T-helper 2 cell (primary cell): ENCODE results near the gene ZBED1.
"Not testable (repeated sequence)": the region's sequence is repeated elsewhere in the genome, so short reads cannot be mapped to it uniquely, and the experiment has no call there.

Source experiments
- DNase-seq, 5 experiments: peaks; one replicate each; pipeline versions ENCODE4 v3.0.0 to v3.0.0-alpha.2; 2012 to 2022
- total RNA-seq, 2 donors: gene quantifications; one replicate each; lab custom pipeline; 2026; lab: John Stamatoyannopoulos, UW

Gene ZBED1
- total RNA-seq: 26.5 to 40.5 reads per million in 2 donors

DNA sequence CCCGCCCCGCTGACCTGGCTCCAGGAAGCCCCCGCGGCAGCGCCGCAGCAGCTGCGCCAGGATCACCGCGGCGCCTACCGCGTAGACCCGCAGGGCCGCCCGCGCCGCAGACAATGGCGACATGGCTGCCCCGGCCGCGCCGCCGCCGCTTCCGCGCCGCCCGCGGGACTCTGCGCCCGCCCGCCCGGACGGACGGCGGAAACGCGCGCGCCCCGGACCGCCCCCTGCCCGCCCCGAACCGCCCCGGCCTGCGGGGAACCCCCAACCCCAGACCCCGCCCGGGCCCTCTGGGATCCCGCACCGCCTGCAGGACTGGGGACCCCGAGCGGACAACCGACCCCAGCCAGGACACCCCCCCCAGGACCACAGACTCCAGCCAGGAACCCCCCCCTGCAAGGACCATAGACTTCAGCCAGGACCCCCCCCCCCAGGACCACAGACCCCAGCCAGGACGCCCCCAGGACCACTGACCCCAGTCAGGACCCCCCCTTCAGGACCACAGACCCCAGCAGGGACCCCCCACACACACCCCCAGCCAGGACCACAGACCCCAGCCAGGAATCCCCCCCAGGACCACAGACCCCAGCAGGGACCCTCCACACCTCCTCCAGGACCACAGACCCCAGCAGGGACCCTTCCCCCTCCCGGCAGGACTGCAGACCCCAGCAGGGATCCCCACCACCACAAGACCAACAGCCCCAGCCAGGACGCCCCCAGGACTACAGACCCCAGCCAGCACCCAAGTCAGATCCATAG lies at the start of gene ZBED1, which contains the start of gene DHRSX:
Gene ZBED1, minus strand, starts transcription at position 174 of the 756 bp plus-strand sequence. CDS start 10,257 bp downstream, outside the sequence.
Gene DHRSX, minus strand, starts transcription at position 174 of the 756 bp plus-strand sequence. Its CDS starts 51 bp downstream, at position 123.
- DNase-seq: peak in 3 of 5 experiments; percentile 19 to 75 (median 33)

DNA sequence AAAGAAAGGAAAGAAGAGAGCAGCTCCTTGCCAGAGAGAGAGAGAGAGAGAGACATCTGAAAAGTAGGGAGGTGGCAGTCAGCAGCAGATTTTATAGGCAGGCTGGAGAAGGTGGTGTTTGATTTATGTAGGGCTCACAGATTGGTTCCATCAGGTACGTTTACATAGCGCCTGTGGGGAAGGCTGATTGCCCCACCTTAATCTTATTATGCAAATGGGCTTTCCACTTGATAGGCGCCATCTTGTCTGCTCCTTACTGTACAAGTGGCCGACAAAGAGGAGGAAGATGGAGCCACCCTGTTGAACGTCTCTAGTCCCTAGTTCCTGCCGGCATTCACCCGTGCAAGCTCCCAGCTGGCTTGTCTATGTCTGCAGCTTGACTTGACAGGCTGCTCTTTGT lies 49.1 kb upstream of the ZBED1 start:
- DNase-seq: no peak

GRCh38 chrX:2548711-2549423 lies 48.1 kb upstream of the ZBED1 start:
- DNase-seq: no peak

DNA sequence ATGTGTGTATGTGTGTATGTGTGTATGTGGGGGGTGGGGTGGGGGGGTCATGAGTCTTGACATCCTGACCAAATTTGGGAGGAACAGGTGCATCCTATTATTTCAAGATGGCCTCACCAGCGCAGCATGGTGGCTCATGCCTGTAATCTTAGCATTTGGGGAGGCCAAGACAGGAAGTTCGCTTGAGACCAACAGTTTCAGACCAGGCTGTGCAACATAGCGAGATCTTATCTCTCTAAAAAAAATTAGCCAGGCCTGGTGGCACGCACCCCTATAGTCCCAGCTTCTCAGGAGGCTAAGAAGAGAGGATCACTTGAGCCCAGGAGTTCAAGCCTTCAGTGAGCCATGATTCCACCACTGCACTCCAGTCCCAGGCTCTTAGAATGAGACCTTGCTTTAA lies 47.0 kb upstream of the ZBED1 start:
- DNase-seq: peak in 1 of 5 experiments; percentile 15

- DNase-seq: no peak
Observed at GRCh38 chrX:2546496-2546895, 45.7 kb upstream of the ZBED1 start.

- no peak for DNase-seq
Observed at GRCh38 chrX:2545144-2545543, 44.4 kb upstream of the ZBED1 start.

DNA sequence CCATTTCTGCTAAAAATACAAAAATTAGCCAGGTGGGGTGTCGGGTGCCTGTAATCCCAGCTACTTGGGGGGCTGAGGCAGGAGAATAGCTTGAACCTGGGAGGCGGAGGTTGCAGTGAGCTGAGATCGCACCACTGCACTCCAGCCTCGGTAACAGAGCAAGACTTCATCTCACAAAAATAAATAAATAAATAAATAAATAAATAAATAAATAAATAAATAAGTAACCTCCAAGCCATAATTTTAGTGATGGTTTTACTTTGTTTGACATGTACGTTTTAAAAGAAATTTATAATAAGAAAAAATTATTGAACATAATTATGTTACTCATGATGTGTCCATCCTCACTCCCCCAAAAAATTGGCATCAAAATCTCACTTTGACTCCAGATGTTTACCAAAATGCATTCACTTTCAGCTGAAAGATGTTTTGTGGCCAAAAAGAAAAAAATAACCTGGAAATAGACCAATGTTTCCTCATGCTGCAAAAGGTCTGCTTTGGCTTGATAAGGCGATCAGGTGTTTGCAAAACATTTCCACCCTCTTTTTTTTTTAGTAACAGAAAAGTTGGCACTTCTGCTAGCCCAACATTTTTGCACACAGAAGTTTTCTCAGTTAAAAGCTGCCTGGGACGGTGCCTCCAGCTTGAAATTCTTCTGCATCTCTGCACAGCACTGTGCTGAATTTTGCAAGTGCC lies 42.2 kb upstream of the ZBED1 start:
- DNase-seq: no peak

DNA sequence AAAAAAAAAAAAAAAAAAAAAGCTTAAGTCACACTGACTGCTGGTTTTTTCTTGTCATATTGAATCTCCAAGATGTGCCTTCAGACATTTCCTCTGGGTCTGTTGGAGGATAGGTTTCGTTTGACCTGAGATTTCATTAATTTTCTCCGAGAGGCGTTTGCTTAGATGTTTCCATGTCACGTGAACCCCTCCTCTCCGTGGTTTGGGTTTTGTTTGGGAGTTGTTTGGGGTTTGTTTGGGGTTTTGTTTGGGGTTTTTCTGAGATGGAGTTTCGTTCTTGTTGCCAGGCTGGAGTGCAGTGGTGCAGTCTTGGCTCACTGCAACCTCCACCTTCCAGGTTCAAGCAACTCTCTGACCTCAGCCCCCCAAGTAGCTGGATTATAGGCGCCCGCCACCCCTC lies 40.8 kb upstream of the ZBED1 start:
- no peak for DNase-seq

DNA sequence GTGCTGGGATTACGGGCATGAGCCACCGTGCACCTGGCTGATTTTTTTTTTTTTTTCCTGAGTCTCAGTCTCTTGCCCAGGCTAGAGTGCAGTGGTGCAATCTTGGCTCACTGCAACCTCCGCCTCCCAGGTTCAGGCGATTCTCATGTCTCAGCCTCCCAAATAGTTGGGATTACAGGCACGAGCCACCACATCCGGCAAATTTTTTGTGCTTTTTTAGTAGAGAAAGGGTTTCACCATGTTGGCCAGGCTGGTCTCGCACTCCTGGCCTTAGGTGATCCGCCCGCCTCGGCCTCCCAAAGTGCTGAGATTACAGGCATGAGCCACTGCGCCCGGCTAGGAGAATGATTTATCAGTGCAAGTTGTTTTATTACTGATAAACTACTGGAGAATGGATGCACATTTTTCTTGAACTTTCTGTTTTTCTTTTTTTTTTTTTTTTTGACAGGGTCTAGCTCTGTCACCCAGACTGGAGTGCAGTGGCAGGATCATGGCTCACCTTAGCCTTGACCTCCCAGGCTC lies 39.7 kb upstream of the ZBED1 start:
- no peak for DNase-seq

DNA sequence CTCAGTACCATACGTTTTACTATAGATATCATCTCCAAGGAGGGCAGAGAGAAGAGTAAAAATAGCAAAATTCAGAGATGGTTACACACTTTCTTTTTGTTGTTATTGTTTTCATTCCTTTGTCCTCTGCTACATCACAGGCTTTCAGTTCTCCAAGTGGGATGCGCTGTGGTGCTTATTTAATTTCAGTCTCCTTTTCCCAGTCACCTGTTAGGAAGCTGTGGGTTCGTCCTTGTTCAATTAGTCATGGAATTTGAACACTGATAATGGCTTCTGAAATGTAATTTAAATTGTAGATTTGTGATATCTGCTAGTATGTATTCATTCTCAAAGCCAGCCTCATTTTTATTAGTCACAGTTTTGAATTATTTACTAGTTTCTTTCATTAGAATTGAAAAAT lies 38.8 kb upstream of the ZBED1 start:
- DNase-seq: no peak

- DNase-seq: no peak
Observed at GRCh38 chrX:2538031-2538757, 37.4 kb upstream of the ZBED1 start.

- no peak for DNase-seq
Observed at GRCh38 chrX:2536974-2537373, 36.2 kb upstream of the ZBED1 start.

- no peak for DNase-seq
Observed at GRCh38 chrX:2536141-2536540, 35.4 kb upstream of the ZBED1 start.

DNA sequence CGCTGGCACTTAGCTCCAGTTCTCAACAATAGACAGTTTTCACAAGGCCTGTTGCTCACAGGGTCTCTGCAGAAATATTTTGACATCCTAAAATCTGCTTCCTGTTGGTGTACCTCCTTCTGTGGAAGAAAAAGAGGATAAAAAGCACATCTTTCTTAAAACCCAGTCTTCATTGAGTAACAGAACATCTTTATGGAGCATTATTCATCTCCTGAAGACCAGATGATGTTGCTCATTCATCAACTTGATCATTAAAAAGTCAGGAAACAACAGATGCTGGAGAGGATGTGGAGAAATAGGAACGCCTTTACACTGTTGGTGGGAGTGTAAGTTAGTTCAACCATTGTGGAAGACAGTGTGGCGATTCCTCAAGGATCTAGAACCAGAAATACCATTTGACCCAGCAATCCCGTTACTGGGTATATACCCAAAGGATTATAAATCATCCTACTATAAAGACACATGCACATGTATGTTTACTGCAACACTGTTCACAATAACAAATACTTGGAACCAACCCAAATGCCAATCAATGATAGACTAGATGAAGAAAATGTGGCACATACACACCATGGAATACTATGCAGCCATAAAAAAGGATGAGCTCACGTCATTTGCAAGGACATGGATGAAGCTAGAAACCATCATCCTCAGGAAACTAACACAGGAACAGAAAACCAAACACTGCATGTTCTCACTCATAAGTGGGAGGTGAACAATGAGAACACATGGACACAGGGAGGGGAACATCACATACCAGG lies 33.7 kb upstream of the ZBED1 start:
- DNase-seq: not testable (repeated sequence)

DNA sequence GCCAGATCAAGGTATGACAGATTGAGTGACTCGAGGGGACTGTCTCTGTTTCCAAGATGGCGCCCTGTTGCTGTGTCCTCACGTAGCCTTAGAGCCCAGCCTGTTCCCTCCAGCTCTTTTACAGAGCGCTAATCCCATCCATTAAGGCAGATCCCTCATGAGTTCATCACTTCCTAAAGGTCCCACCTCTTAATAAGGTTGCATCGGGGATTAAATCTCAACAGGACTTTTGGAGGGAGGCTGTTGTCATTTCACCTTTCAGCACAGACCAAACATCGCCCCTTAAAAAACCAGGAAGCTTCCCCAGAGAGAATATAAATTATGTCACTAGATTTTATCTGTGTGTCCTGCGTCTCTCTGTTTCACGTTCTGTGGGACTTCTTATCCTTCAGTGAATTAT lies 32.6 kb upstream of the ZBED1 start:
- no peak for DNase-seq

DNA sequence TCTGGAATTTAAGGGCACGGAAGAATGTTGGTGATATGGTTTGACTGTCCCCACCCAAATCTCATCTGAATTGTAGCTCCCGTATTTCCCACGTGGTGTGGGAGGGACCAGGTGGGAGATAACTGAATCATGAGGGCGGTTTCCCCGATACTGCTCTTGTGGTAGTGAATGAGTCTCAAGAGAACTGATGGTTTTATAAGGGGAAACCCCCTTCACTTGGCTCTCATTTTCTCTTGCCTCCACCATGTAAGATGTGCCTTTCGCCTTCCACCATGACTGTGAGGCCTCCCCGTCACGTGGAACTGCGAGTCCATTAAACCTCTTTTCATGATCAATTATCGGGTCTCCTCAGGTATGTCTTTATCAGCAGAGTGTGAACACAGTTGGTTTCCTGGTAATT lies 25.6 kb upstream of the ZBED1 start:
- no peak for DNase-seq

- no peak for DNase-seq
Observed at GRCh38 chrX:2523911-2524310, 23.1 kb upstream of the ZBED1 start.

GRCh38 chrX:2521927-2522386 lies 21.2 kb upstream of the ZBED1 start:
- no peak for DNase-seq

GRCh38 chrX:2521092-2521926 lies 20.5 kb upstream of the ZBED1 start:
- DNase-seq: no peak

GRCh38 chrX:2520539-2520938 lies 19.8 kb upstream of the ZBED1 start:
- DNase-seq: no peak

GRCh38 chrX:2519638-2520037 lies 18.9 kb upstream of the ZBED1 start:
- DNase-seq: not testable (repeated sequence)
